ENCODE results near the gene HLCS. TPM values are rescaled to one million over a fixed set of nuclear protein-coding genes. Genes with fewer than 3 reads are reported as not detected.

Gene HLCS
- total and polyA plus RNA-seq, 2 of the 8 experiments (the other 6 are each of a cell fraction or from before 2014, with no cell fraction given) = 4.7 to 12.2 TPM

DNA sequence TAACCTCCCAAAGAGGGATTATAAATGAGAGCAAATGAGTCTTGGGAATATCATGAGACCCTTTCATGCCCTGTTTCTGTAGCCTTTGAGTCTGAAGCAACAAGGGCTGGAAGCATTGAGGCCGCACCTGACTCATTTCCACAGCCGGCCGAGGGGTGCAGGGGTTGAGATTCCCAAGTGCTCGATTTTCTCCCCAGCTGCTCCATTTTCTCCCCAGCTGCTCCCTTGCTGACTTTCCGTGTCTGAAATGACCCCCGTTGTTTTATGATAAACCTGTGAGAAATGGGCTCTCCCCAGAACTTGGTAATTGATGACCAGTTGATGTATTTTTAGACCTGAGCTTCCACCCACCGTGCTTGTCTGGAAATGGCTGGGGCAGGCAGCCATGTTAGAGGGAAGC lies 244.7 kb downstream of the HLCS start:
- Histone ChIP-seq H3K79me2 (ENCODE audit: control insufficient read depth in 1 of 2, insufficient read depth in 2 of 2, low read length in 2 of 2) (no peaks in the 10 kb centered on the region), H3K9ac (replicated peaks in 1 of 4; ENCODE audit: extremely low read depth in 1 of 4, low read depth in 3 of 4, low read length in 3 of 4) (no peak overlapping the region), H2BK120ac (replicated peaks; ENCODE audit: low read depth, low read length) (no peak overlapping the region), H3K79me1 (ENCODE audit: low read depth, low read length) (no peaks in the 10 kb centered on the region), H3K36me3 (ENCODE audit: control insufficient read depth in 2 of 4, insufficient read depth in 4 of 4, low read length in 3 of 4) (no peaks in the 10 kb centered on the region), H3K4ac (replicated peaks; ENCODE audit: insufficient read length, low read depth, low read length) (no peak overlapping the region), H4K91ac (replicated peaks; ENCODE audit: insufficient read length, low read length) (no peak overlapping the region), H3K27ac (ENCODE audit: low read depth, low read length) (no peak overlapping the region), H3K4me3 (ENCODE audit: extremely low read depth in 1 of 4, insufficient read depth in 2 of 4, low read depth in 3 of 4, low read length in 4 of 4) (no peak overlapping the region), H2BK15ac (ENCODE audit: low read length) (no peak overlapping the region), H2BK12ac (ENCODE audit: low read depth, low read length) (no peak overlapping the region), H3K27me3 (replicated peaks in 1 of 4; ENCODE audit: control insufficient read depth in 3 of 4, extremely low read depth in 1 of 4, insufficient read depth in 3 of 4, low read length in 3 of 4) (no peaks in the 10 kb centered on the region; a peak in 1 of 7 replicates), H4K20me1 (replicated peaks in 1 of 2; ENCODE audit: control insufficient read depth in 1 of 2, insufficient read depth in 2 of 2, low read length in 2 of 2) (no peaks in the 10 kb centered on the region), H3K4me1 (replicated peaks in 1 of 4; ENCODE audit: control insufficient read depth in 3 of 4, insufficient read depth in 4 of 4, low read length in 3 of 4) (peaks cover 0 to 4% (median 3%) of the 10 kb centered on the region in 4 experiments; a peak in 4 of 7 replicates), H3K23me2 (ENCODE audit: low read depth, low read length) (no peaks in the 10 kb centered on the region), H3K9me3 (ENCODE audit: insufficient read depth in 2 of 2, low read depth in 1 of 2, low read length in 1 of 2) (no peaks in the 10 kb centered on the region), H4K5ac (ENCODE audit: insufficient read length, low read depth, low read length) (no peak overlapping the region), H3K4me2 (ENCODE audit: insufficient read depth in 1 of 2, low read depth in 2 of 2, low read length in 2 of 2) (no peak overlapping the region), H3K56ac (replicated peaks; ENCODE audit: insufficient read length, low read depth, low read length) (no peak overlapping the region), H2BK5ac (ENCODE audit: low read depth, low read length) (no peak overlapping the region), H3K14ac (ENCODE audit: insufficient read length) (no peak overlapping the region), H3K18ac (ENCODE audit: extremely low read depth, low read length) (no peak overlapping the region), H4K8ac (ENCODE audit: extremely low read depth, insufficient read depth, low read length) (no peak overlapping the region), H2AK5ac (ENCODE audit: low read depth, low read length) (no peak overlapping the region), H2AFZ (ENCODE audit: low read length) (no peak overlapping the region), H3K23ac (ENCODE audit: insufficient read length) (no peak overlapping the region), H2BK20ac (ENCODE audit: low read length) (no peak overlapping the region)
- WGBS, 2 experiments (ENCODE audit: extremely low coverage in 1 of 2, insufficient coverage in 1 of 2, insufficient read length in 1 of 2, insufficient replicate concordance in 2 of 2, low coverage in 1 of 2, low lambda C conversion rate in 2 of 2, missing lambda C conversion rate in 1 of 2) = 96% methylated on average over 7 of the region's 7 CpGs; no CpG with 5 or more reads in 1 of the 2 experiments
- DNase-seq (ENCODE audit: low read depth in 1 of 2, low spot score in 2 of 2) (no peak), FAIRE-seq (no peak)
- ChIA-PET CTCF (ENCODE audit: partially characterized antibody) (interaction anchor here (0.7 to 1.6 kb wide), 5 partner anchors 25 to 218 kb away, joined by 3 read pairs; no protein-coding TSS in a partner anchor), POLR2A (ENCODE audit: partially characterized antibody) (no interaction called here)
- TF ChIP-seq SP2 (IDR thresholded peaks at IDR 0.05; ENCODE audit: low read length) (no peak), SP4 (IDR thresholded peaks at IDR 0.05; ENCODE audit: low read length) (no peak), JUN (IDR thresholded peaks at IDR 0.05; ENCODE audit: low read depth, low read length) (no peak), TCF12 (IDR thresholded peaks at IDR 0.05; ENCODE audit: low read depth, low read length) (no peak)

Measured in H1 (cell line).